Renal cortical epithelial cell (primary cell): ENCODE results near the gene GPR4. TPM values are rescaled to one million over a fixed set of nuclear protein-coding genes. Genes with fewer than 3 reads are reported as not detected.
"Not testable (repeated sequence)": the region's sequence is repeated elsewhere in the genome, so short reads cannot be mapped to it uniquely, and the experiment has no call there.

Source experiments
- DNase-seq: peaks from one replicate; pipeline ENCODE4 v3.0.0-alpha.2; 2011; ENCODE audit warnings: low read depth
- total RNA-seq: library from RNA; depleted of rRNA; stranded (reverse); fragments of >200 nt; gene quantifications from 2 replicates; pipeline ENCODE4 v1.2.3, GENCODE V29; 2014

GPR4 gene
- under 0.01 TPM in 1 of 2 replicates, not detected in the other for total RNA-seq

DNA sequence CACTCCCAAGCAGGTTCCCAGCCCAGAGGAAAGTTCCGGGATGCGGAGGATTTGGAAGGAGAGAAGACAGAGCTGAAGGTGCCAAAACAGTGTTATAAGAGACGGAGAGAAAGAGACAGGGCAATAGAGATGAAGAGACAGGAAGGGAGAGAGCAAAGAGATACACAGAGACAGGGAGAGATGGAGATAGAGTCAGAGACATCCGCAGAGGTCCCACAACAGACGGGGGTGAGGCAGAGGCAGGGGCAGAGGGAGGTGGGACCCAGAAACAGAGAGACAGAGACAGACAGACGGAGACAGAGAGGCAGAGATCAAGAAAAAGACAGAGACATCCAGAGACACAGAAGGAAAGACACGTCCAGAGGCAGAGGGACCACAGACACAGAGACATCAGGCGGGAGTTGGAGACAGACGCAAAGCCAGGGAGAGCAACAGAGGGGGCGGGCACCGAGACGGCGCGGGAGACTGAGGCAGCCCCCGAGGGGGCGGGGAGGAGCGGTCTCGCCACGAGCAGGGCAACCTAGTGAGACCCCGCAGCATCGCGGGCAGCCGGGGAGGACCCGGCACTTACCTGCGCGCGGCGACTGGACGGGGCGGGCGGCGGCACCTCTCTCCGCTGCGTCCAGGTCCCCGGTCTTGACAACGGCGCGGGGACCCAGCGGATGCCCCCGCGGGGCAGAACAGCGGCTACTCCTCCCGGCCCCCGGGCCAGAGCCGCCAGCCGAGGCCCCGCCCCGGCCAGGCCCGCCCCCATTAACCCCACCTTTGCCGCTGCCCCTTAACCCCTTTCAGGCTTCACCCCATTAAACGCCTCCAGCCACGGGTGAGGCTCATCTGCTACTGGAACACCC, at the start of gene GPR4:
Gene GPR4 (minus strand): TSS at position 689 of the 851 bp plus-strand sequence. CDS start 10,346 bp downstream, outside the sequence.
- DNase-seq = no peak

DNA sequence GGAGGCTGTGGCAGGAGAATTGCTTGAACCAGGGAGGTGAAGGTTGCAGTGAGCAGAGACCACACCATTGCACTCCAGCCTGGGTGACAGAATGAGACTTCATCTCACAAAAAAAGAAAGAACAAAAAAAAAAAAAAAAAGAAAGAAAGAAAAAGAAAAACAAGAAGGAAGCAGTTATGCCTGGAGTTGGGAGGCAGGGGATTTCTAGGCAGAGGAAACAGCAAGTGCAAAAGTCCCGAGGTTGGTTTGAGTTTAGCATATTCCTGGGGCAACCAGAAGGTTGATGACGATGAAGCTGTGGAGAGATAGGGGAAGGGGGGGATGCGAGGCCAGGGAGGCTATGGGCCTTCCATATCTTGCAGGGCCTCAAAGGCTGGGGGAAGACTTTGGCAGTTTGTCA, 48.7 kb upstream of the GPR4 start:
- DNase-seq = no peak

DNA sequence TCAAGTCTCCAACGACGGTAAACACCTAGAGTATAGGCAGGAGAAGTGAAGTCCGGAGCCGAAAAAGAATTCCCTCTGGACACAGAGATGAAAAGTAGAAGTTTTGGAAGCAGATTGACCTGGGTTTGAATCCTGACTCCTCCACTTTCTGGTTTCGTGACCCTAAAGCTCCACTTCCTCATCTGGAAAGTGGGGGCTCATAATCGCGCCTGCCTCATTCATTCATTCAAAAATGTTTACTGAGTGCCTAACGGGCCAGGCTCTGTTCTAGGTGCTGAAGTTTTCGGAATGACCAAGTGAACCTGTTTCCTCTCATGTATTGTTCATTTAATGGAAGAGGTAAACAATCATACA, 44.3 kb upstream of the GPR4 start:
- DNase-seq = no peak

DNA sequence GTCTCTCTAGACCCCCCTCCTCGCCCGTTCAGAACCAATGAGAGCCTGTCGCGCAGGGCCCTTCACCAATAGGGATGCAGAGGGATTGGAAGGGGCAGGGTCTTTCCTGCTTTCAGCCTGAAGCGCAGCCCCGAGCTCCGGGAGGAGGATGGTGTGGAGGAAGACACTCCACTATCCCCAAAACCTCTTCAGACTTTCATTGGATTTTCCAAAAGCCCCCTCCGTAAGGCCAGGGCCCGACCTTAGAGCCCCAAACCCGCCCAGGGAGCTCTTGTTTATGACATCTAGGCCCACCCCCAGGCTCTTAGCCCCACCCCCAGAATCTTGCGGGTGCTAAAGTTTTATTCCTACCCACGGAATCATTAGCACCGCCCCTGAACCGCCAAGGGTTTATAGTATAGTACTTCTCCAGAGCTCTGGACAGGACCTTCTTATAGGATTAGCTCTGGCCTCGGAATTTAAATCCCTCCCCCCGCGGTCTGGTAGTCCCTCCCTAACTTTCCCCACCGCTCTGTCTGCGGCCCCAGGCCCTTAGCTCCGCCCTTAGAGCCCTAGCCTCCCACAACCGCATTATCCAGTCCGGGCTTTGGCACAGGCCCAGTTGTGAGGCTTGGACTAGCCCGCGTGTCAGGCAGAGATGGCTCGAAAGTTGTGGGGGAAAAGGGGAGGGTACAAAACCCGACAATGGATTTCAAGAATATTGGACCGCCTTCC, 43.8 kb upstream of the GPR4 start:
- peak; percentile 59 for DNase-seq

DNA sequence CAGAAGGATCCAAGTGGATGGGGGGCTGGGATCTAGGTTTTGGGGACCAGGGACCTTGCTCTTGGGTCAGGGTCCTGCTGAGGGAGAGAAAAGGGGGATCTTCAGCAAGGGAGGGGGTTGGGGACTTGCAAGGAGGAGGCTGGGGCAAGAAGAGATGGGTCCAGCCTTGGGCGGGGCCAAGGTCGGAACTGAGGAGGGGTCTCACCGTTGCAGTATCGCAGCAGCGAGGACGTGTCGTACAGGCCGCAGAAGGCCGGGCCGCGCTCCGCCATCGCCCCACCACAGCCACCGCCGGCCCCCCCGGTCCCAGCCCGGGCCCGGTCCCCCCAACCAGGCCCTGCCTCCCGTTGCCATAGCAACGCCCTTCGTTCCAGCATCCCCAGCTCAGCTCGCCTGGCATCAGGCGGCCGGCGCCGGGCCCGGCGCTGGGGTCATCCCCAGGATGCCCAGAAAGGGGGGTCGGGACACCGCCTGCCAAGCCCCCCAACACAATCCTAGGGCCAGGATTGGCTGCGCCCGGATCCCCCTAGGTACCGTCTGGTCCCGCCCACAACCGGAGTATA, 43.1 kb upstream of the GPR4 start:
- no peak for DNase-seq

DNA sequence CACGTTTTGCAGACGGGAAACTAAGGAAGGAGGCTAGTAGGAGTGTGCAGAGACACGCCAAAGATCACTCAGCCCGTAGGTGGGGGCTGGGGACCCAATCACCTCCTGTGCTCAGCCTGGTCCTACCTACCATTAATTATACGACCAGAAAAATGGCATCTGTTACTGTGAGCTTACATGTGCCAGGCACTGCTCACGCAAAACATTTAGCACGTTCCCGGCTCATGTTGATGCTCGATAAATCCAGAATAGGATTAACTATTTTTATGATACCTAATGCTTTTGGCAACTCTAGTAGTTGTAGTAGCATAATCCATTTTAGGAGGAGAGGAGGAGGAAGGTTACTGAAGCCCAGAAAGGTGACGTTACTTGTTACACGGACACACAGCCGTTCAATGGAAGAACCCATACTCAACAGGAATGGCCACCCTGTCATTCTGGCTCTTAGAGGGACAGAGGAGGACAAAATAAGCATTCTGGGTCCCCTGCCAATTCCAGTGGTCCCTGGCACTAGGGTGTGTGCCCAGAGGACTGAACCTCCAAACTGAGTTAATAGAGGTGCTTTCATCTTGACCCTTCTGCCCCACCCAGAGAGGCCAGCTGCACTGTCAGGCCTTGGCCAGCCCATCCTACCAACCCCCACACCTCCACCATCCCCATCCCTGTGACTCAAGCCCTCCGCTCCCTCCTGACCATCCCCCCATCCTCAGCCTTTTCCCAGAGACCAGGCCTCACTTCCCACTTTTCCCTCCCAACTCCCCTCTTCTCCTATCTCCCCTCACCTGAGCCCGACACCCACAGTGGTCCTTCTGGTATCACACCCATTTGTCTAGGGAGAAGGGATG, 42.1 kb upstream of the GPR4 start:
- DNase-seq = no peak

DNA sequence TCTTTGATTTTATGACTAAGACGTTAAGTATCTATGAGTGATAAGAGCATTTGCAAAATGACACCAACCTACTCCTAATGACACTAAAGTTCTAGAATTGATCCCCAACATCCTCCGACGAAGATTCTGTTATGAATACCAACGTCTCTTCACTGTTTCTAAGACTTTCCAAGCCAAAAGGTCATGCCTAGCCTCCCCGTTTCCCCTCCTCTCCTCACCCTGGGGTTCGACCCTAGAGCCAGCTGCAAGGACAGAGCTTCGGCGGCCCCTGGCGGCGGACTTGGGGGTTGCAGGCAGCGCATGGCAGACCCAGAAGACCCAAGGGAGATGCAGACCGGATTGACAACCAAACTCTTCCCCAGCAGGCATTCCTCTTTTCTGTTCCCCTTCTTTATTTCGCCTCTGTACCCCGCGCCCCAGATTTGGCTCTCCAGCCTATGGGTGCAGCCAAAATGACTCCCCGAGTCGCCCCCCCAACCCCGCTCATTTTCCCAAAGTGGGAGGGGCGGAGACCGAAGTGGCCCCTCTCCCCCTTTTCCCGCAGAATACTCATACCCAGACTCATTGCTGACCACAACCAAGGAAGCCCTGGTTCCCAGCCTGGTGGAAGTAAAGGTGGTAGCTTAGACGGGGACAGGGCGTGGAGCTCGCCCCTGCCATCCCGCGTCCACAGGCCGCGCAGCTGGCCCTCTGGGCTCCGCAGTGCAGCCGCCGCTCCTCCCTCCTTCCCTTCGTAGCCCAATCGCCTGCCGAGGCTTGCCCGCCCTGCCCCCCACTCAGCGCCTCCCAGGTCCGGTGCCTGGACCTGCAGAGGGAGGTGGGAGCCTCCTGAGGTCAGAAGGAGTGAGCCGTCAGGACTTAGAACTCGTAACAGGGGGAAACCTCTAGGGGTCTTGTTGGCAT, 41.3 kb upstream of the GPR4 start:
- DNase-seq = peak; percentile 44

DNA sequence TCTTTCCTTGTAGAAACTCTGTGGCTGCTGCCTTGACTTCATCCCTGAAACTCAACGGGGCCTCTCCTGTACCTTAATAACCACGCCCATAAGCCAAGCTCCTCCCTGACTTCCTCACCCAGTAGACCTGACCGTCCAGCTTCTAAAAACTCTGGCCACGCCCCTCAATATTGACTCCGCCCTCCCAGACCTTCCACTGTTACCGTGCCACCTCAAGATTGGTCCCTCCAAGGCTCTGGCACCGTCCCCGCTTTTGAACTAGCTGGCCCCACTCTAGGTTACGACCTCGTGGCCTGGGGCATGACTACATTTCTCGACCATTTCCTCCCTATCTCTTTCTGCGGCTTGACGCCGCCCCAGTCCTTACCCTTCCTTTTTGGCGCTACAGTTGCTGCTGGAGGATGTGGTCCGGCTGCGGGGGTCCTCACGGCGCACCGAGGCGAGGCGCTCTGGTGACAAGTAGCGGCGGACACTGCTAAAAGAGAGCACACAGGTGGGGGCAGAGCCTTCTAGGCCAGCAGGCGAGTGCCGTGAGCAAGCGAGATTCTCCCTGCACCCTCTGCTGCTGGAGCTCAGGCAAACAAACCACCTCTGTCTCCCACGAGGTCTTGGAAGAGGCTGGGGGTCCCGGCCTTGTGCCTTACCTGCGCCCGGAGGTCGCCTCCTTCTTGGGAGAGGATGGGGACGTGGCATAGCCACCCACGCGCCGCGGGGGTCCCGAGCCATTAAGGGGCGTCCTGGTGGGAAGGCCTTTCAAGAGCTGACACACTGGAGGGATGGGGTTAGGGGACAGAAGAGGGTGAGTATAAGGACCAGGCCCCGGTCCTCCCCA, 39.5 kb upstream of the GPR4 start:
- DNase-seq = peak; percentile 92

DNA sequence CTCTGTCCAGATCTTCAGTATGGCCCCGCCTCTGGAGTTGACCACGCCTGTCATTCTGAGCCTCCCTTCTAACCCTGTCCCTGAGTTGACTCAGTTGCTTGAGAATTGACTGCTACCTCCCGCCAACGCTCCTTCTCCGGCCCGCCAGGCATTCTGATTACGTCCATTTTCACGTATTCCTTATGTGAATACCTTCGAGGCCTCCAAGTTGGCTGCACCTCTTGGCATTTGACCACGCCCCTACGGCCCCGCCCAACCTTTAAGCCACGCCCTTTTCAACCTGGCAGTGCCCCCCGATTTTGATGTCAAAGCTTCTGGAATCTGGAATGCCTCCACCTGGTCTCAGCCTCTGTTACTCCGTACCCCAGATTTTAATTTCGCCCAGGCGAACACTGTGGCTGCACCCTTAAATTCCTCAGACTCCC, 38.8 kb upstream of the GPR4 start:
- DNase-seq = peak; percentile 15

DNA sequence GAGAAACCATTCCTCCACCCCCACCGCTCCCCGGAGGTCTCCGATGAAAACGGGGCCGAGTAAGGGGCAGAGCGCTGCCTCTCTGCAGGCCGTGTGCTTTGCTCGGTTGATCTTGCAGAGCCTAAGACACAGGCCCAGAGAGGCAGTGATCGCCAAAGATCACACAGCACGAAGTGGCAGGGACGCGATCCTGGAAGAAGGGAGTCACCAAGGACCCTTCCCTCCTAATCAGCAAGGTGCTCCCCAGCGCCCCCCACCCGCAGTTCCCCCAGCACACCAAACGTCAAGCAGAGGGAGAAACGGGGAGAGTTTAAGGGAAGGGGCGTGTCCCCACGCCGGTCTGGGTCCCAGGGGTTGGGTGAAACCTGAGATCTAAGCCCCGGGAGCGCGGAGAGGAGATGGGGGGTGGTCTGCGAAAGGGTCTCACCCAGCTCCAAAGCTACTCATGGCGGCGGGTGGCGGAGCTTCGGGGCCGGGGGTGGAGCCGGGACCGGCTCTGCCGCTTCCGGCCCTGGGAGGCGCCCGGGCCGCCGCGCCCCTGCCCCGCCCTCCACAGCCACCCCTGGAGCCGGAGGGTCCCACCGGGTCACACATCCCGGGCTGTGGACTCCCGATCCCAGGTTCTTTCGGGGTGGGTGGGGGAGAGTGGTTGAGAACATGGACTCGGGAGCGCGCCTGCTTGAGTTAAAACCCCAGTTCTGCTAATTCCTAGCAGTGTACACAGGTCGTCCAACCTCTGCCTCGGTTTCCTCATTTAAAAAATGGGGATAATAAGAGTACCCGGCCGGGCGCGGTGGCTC, 37.1 kb upstream of the GPR4 start, which contains the start of gene EML2:
Gene EML2 (minus strand): TSS at position 468 of the 800 bp plus-strand sequence. CDS start 21 bp downstream, at position 447.
- DNase-seq = no peak

DNA sequence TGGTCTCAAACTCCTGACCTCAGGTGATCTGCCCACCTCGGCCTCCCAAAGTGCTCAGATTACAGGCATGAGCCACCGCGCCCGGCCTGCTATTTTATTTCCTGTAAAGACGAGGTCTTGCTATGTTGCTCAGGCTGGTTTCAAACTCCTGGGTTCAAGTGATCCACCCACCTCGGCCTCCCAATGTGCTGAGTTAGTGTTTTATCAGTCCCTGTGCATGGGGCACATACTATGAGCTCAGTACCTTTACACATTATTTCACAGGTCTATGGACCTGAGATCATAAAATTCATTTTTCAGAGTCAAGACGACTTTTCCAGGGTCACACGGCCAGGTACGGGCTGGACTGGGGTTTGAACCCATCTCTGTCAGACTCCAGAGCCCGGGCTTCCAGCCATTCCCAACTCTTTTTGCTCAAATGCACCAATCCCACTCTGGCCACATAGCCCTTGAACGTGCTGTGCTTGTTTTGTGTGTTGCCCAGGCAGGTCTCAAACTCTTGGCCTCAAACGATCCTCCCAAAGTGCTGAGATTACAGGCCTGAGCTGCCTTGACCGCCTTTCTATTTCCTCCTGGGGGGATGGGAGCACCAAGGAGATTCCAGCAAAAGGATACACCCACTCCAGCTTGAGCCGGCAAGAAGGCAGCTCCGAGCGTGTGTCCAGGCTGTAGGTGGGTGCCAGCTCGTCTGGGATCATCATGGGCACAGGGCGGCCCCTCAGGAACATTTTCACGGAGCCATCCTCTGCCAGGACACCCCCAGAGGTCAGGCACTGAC, 36.1 kb upstream of the GPR4 start:
- peak; percentile 62 for DNase-seq

DNA sequence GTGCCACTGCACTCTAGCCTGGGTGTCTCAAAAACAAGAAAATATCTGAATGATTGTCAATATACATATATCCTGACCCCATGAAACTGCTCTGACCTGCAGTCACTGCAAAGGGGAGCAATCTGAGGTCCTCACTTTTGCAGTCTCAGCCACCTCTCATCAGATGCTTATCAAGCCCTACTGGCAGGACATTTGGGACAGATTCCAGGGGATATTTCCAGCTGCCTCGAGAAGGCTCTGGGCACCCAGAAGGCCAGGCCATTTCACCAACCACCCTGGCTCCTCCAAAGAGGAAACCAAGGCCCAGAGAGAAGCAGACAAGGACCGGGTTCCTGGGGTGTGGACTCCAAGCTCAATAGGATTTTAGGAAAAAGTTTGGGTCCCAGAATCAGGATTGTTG, 34.9 kb upstream of the GPR4 start:
- no peak for DNase-seq

DNA sequence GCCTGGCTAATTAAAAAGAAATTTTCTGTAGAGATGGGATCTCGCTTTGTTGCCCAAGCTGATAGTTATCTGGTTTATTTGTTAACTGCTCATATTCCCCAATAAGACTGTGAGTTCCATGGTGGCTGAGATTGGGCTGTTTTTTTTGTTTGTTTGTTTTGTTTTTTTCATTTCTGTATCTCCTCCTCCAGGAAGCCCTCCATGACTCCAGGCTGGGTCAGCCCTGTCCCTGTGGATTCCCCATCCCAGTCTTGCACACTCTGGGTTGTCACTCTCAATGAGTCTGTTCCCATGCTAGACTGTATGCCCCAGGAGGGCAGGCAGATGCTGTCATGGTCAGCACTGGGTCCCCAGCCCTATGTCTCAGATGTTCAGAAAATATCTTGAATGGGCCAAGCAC, 34.3 kb upstream of the GPR4 start:
- DNase-seq = no peak

DNA sequence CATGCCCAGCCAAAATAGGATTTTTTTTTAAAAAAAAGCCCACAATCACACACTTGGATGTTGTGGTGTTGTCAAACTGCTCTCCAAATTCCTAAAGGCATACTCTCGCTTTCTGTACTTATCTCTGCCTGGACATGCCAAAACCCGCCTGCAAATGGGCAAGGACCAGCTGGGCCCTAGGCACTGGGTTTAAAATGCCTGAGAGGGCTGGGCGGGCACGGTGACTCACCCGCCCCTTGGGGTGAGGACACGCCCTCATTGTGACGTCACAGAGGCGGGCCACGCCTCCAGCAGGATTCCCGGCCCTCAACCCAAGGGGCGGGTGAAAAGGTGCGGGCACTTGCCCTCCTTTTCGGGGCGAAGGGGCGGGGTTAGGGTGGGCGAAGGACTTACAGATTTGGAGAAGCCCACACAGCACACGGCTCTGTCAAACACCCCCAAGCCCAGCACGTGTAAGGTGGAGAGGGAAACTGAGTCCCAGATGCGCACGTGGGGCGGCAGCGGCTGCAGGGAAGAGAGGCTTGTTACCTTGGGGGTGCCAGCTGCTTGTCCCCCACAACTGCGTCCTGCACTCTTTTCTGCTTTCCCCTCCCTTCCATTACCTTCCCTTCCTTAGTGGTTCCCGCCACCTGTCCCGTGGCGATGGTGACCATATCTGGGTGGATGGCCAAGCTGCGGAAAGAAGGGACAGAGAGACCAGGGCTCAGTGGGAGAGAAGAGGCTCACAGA, 30.6 kb upstream of the GPR4 start:
- peak; percentile 70 for DNase-seq

DNA sequence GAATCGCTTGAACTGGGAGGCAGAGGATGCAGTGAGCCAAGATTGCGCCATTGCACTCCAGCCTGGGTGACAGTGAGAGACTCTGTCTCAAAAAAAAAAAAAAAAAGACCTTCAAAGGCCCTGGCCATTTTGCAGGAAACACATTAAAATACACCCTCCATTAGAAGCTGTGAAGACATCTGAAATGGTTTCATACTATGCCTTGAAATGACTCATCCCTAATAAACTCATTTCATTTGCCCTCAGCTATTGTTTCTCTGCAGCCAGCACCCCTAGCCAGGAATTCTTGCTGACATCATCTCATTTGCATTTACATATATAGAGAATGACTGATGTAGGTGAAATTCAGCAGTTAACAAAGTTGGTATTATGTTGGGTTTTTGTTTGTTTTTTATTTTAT, 28.5 kb upstream of the GPR4 start:
- peak; percentile 96 for DNase-seq

DNA sequence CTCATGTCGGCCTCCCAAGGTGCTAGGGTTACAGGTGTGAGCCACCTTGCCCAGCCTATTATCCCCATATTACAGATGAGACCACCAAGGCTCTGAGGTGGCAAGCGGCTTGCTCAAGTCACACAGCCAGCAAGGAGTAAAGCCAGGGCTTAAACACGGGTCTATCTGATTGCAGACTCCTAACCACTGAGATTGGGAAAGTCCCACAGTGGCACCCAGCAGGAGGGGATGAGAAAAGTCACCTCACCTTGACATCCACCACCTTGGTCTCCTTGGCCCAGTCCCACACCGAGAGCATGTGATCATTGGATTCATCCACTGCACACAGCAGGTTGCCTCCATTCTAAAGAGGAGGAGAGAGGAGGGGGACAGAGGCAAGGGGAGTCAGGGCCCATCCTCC, 27.7 kb upstream of the GPR4 start:
- DNase-seq = no peak

DNA sequence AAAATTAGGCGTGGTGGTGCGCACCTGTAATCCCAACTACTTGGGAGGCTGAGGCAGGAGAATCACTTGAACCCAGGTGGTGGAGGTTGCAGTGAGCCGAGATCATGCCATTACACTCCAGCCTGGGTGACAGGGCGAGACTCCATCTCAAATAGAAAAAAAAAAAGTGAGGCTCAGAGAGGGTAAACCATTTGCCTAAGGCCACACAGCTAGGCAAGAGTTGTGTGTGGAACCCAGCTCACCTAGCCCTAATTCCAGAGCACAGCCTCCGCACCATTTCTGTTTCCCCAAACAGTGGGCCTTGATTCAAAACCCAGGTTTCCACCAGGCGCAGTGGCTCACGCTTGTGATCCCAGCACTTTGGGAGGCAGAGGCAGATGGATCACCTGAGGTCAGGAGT, 26.2 kb upstream of the GPR4 start:
- DNase-seq = not testable (repeated sequence)
